Lower leg skin (tissue), 3 donors: Measurements from ENCODE around the gene PTPRT.

Experiments used
- CTCF ChIP-seq, 3 donors: fragments of 450-650 bp; IDR thresholded peaks; one replicate each; pipeline ENCODE4 v1.5.1; 2016; ENCODE audit warnings: antibody characterized with exemption in 3 of 3, mild to moderate bottlenecking in 3 of 3, moderate library complexity in 2 of 3
- POLR2A ChIP-seq, 2 donors: fragments of 450-650 bp; IDR thresholded peaks; one replicate each; pipeline ENCODE4 v1.6.1; 2016 to 2017; ENCODE audit warnings: antibody characterized with exemption in 2 of 2, mild to moderate bottlenecking in 1 of 2, moderate library complexity in 1 of 2

GRCh38 chr20:42419814-42420532 lies 769.7 kb downstream of the PTPRT start:
- TF ChIP-seq POLR2A (IDR thresholded peaks at IDR 0.05) (no peak), CTCF (IDR thresholded peaks at IDR 0.05) (no peak)
